Heart right ventricle (tissue), 16 donors: ENCODE results near the gene HNMT. TPM values are rescaled to one million over a fixed set of nuclear protein-coding genes. Genes with fewer than 3 reads are reported as not detected.

ENCODE experiments used
- ATAC-seq, 8 donors: fragments of 200-7000 bp; cut with Tn5 transposase; one replicate each; pipeline ENCODE4 v1.9.1; 2020; ENCODE audit warnings: mild to moderate bottlenecking in 8 of 8, moderate library complexity in 8 of 8, moderate number of reproducible peaks in 1 of 8
- DNase-seq, 2 donors: peaks; one replicate each; pipeline ENCODE4 v3.0.0-alpha.2; 2020
- H3K27ac ChIP-seq, 10 donors: fragments of 200-600 bp; sonication (generic) in 2 of 10; one replicate each; pipeline versions ENCODE4 v1.5.0 to v1.8.0; 2020 to 2022; ENCODE audit warnings: mild to moderate bottlenecking in 3 of 10
- H3K27me3 ChIP-seq, 7 donors: fragments of 200-600 bp; one replicate each; pipeline ENCODE4 v1.8.0; 2021 to 2022; ENCODE audit warnings: mild to moderate bottlenecking in 2 of 7
- H3K36me3 ChIP-seq, 9 donors: fragments of 200-600 bp; sonication (generic) in 1 of 9; one replicate each; pipeline versions ENCODE4 v1.5.0 to v1.8.0; 2020 to 2022; ENCODE audit warnings: mild to moderate bottlenecking in 2 of 9
- H3K4me1 ChIP-seq, 9 donors: fragments of 200-600 bp; sonication (generic) in 1 of 9; one replicate each; pipeline versions ENCODE4 v1.5.0 to v1.8.0; 2020 to 2022; ENCODE audit warnings: mild to moderate bottlenecking in 4 of 9
- H3K4me3 ChIP-seq, 10 donors: fragments of 200-600 bp; sonication (generic) in 2 of 10; one replicate each; pipeline versions ENCODE4 v1.5.0 to v1.8.0; 2020 to 2022; ENCODE audit warnings: mild to moderate bottlenecking in 7 of 10, moderate library complexity in 2 of 10
- H3K9me3 ChIP-seq, 11 donors: fragments of 200-600 bp in 10 of 11; sonication (generic) in 2 of 11; one replicate each; pipeline versions ENCODE4 v1.5.0 to v1.8.0; 2013 to 2022; ENCODE audit warnings: mild to moderate bottlenecking in 2 of 11, control low read depth in 1 of 11, moderate library complexity in 1 of 11
- WGBS, 2 donors: extraction: QIAGEN DNeasy Blood & Tissue Kit; methylation state at CpG; one replicate each; pipeline ENCODE4 v1.1.7; 2013; ENCODE audit warnings: inconsistent platforms in 1 of 2; 5-methylcytosine and 5-hydroxymethylcytosine counted together
- intact Hi-C, 10 donors: fragments of 100-400 bp; cut with DNase I; formaldehyde crosslinking; loops; one replicate each; pipeline versions ENCODE4 v1.11.1 to v1.14.2; 2022
- polyA plus RNA-seq, 2 donors: library from polyadenylated mRNA; stranded (reverse); fragments of 200-250 nt; gene quantifications; one replicate each; pipeline ENCODE4 v1.2.3, GENCODE V29; 2013
- total RNA-seq, 10 donors: library from RNA; stranded (reverse); fragmentation: NEBNext Ultra II Directional in 3 of 10; extraction: Animal tissue kit (Norgen Biotek cat#: 25700) in 3 of 10; gene quantifications; one replicate each; pipeline versions ENCODE4 v1.2.1 to v1.2.4, GENCODE V29; 2021 to 2023
- TF ChIP-seq, protein P1 (sequence below), 9 donors: fragments of 200-600 bp; sonication (generic) in 2 of 9; IDR thresholded peaks; one replicate each; pipeline versions ENCODE4 v1.5.0 to v1.8.0; 2021 to 2022; ENCODE audit warnings: antibody characterized with exemption in 9 of 9, mild to moderate bottlenecking in 5 of 9, moderate library complexity in 1 of 9
- donor health status: Arrhythmogenic right ventricular cardiomyopathy.
- donor health status: ischemic (EF 13 %, LVEDD 7.1; RV severe dilation, severe dysfunction).
- donor health status: healthy with polysubstance abuse.
- donor health status: DM: no; HTN: yes; CAD: no.
- donor health status: DM: no; HTN: no; CAD: no.
- donor health status: ischemic (EF 25% LVEDD 6.9; RV normal size, moderate dysfunction).
- donor health status: ischemic (EF 25% LVEDD 5.7; RV mildly dilated, moderate dysfunction).
- donor health status: healthy.
- donor health status: DM: yes; HTN: yes; CAD: no.
- donor health status: Ischemic cardiomyopathy.
- donor health status: ischemic (EF 35%, LVEDD 5.7; RV mildly dilated, moderate dysfunction).
- donor health status: nonischemic (EF 11% LVEDD 7.7; RV severe dilation, severe dysfunction).
- donor health status: DM: yes; HTN: yes; CAD: no.
- donor health status: PGD.
- donor health status: ischemic (EF 29% LVEDD 5.4; RV normal size, mild dysfunction).
- donor health status: nonischemic (EF 23%, LVEDD 6.1; RV moderate dilation, normal function).

The HNMT gene
- total and polyA plus RNA-seq, 12 donors: 7.2 to 24.9 (median 10.6) TPM

DNA sequence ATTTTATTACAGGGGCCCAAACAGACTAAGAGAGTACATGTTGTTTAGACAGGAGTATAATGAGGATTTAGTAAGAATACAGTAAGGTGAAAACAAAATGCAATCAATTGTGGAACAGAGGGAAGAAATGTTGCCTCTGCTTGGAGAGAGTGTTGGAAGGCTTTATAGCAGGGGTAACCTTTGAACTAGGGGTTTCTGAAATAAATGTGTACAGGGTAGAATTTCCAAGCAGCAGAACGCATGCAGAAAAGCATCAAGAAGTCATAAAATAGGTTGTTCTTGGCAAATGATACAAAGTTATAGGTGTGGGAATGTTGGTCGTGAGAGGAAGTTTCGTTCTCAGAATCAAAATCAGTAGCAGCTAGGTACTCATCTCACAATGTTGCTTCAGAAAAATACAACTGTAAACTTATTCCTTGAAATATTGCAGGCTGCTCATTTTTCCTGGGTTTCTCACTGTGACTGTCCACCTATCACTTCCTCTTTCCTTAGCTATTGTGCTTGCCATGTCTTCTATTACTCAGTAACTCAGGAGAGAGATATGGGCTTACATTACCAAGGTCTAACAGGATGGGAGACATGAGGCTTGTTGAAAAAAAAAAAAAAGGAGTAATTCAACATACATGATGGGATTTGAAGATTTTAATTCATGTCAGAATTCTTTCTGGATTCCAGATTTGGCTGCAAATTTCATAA is 17.1 kb upstream of the HNMT start:
- no peak overlapping the region for H3K4me3 ChIP-seq
- intact Hi-C loops: loop anchor here in 8 of 10 donors (1.0 to 10.0 kb wide), 9 partner anchors 138 to 840 kb away; partner anchors contain the start of gene NXPH2 (in 1 of the 8)
- H3K27ac ChIP-seq: no peak overlapping the region
- no peaks in the 10 kb centered on the region for H3K27me3 ChIP-seq
- WGBS, 2 donors: 83 to 91% methylated on average over 3 of the region's 3 CpGs
- ATAC-seq (no peak), DNase-seq (no peak)
- TF ChIP-seq, protein P1, sequence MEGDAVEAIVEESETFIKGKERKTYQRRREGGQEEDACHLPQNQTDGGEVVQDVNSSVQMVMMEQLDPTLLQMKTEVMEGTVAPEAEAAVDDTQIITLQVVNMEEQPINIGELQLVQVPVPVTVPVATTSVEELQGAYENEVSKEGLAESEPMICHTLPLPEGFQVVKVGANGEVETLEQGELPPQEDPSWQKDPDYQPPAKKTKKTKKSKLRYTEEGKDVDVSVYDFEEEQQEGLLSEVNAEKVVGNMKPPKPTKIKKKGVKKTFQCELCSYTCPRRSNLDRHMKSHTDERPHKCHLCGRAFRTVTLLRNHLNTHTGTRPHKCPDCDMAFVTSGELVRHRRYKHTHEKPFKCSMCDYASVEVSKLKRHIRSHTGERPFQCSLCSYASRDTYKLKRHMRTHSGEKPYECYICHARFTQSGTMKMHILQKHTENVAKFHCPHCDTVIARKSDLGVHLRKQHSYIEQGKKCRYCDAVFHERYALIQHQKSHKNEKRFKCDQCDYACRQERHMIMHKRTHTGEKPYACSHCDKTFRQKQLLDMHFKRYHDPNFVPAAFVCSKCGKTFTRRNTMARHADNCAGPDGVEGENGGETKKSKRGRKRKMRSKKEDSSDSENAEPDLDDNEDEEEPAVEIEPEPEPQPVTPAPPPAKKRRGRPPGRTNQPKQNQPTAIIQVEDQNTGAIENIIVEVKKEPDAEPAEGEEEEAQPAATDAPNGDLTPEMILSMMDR (IDR thresholded peaks at IDR 0.05): no peak
- no peaks in the 10 kb centered on the region for H3K36me3 ChIP-seq
- no peaks in the 10 kb centered on the region for H3K4me1 ChIP-seq
- H3K9me3 ChIP-seq: no peaks in the 10 kb centered on the region

DNA sequence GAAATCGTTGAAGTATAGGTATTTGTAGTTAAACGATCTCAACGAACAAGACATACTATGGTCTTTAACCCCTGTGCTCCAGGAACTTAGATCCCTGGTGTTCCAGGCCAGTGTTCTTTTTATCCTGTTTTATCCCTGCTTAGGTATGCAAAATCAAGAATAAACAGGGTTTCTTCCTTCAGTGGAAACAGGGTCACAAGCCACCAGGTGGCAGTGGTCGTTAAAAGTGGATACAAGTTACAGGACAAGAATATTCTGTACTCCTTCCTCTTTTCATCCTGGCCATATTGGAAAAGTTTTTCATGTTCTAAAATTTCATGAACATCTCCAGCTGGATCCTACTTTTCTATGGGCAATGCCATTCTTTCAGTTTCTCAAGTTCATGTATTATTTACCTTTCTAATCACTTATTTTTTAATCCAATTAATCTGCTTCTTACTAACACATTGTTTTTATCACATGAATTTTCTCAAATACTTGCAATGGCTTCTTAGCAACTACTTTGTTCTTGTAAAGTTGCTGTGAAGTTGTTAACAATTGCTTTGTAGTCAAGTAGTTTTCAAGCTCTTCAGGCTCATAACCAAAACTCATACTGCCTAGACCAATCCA is 16.4 kb upstream of the HNMT start:
- intact Hi-C loops: loop anchor here in 8 of 10 donors (1.0 to 10.0 kb wide), 9 partner anchors 137 to 839 kb away; partner anchors contain the start of gene NXPH2 (in 1 of the 8)
- no peak overlapping the region for H3K4me3 ChIP-seq
- peak; percentile 66 to 69 for DNase-seq
- no peak overlapping the region for H3K27ac ChIP-seq
- ATAC-seq: peak in 6 of 8 donors; percentile 50 to 79 (median 64)
- TF ChIP-seq, protein P1 (IDR thresholded peaks at IDR 0.05): peak; percentile 38 to 80 (median 68)
- H3K27me3 ChIP-seq: no peaks in the 10 kb centered on the region
- H3K9me3 ChIP-seq: no peaks in the 10 kb centered on the region
- WGBS, 2 donors: 41 to 43% methylated on average over 4 of the region's 4 CpGs
- peaks cover 0 to 3% (median 0%) of the 10 kb centered on the region in 9 donors for H3K4me1 ChIP-seq
- H3K36me3 ChIP-seq: no peaks in the 10 kb centered on the region

DNA sequence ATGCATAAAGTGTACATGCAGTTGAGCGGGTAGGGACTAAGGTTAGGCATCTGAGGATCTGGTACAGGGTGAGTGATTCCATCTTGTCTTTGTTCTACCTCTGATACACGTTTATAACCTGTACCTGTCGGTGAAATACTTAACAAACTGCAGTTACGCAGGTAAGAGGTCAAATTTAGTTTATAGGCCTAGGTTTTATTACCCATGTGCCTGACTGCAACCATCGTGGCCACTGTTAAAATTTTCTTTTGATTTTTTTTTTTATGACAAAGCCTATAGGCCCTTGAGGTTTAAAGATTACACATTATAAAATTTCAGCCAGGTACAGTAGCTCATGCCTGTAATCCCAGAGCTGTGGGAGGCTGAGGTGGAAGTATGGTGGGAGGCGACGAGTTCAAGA is 15.4 kb upstream of the HNMT start:
- no peak for DNase-seq
- peaks cover 0 to 9% (median 0%) of the 10 kb centered on the region in 9 donors for H3K4me1 ChIP-seq
- ATAC-seq: no peak
- TF ChIP-seq, protein P1 (IDR thresholded peaks at IDR 0.05): no peak
- H3K36me3 ChIP-seq: no peaks in the 10 kb centered on the region
- no peaks in the 10 kb centered on the region for H3K27me3 ChIP-seq
- H3K27ac ChIP-seq: no peak overlapping the region
- no peaks in the 10 kb centered on the region for H3K9me3 ChIP-seq
- intact Hi-C loops: loop anchor here in 7 of 10 donors (2.0 to 10.0 kb wide), 7 partner anchors 136 to 838 kb away; partner anchors contain the start of gene NXPH2 (in 1 of the 7)
- H3K4me3 ChIP-seq: no peak overlapping the region
- WGBS, 2 donors: 81 to 82% methylated on average over 7 of the region's 7 CpGs

DNA sequence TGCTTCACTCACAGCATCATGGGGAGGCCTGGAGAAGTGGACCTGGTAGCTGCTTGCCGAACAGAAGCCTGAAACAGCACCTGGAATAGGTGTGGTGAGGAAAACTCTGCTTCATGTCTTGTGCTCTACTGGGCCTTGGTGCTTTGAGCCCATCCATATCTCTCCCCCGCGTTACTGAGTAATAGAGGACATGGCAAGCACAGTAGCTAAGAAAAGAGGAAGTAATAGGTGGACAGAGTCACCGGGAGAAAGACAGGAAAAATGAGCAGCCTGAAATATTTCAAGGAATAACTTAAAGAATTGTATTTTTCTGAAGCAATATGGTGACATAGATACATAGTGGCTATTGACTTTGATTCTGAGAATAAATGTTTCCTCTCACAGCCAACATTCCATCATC is 14.0 kb upstream of the HNMT start:
- TF ChIP-seq, protein P1 (IDR thresholded peaks at IDR 0.05): no peak
- no peak for DNase-seq
- ATAC-seq: no peak
- WGBS, 2 donors: 79 to 80% methylated on average over 4 of the region's 4 CpGs
- Histone ChIP-seq H3K27me3 (no peaks in the 10 kb centered on the region), H3K4me1 (peaks cover 0 to 9% (median 0%) of the 10 kb centered on the region in 9 donors), H3K4me3 (no peak overlapping the region), H3K27ac (no peak overlapping the region), H3K9me3 (no peaks in the 10 kb centered on the region), H3K36me3 (no peaks in the 10 kb centered on the region)
- intact Hi-C loops: loop anchor here in 1 of 10 donors (10.0 kb wide), 1 partner anchor 135 kb away; no protein-coding TSS in a partner anchor
